ENCODE measurements around the gene WNT11.

The WNT11 gene

GRCh38 chr11:76156971-76157427 is 49.3 kb downstream of the WNT11 start:
- no peak for DNase-seq (ENCODE audit: low read depth in 2 of 2)

- DNase-seq (ENCODE audit: low read depth in 2 of 2), result no peak
These were observed 50.6 kb downstream of the WNT11 start for GRCh38 chr11:76155500-76156227.

- no peak for DNase-seq (ENCODE audit: low read depth in 2 of 2)
These were observed 52.8 kb downstream of the WNT11 start for GRCh38 chr11:76153571-76153923.

GRCh38 chr11:76152741-76153570 is 53.3 kb downstream of the WNT11 start:
- DNase-seq (ENCODE audit: low read depth in 2 of 2), result no peak

- DNase-seq (ENCODE audit: low read depth in 2 of 2), result peak in 1 of 2 experiments; percentile 24
These were observed 54.1 kb downstream of the WNT11 start for GRCh38 chr11:76152086-76152681.

GRCh38 chr11:76151556-76152085 is 54.7 kb downstream of the WNT11 start:
- no peak for DNase-seq (ENCODE audit: low read depth in 2 of 2)

- no peak for DNase-seq (ENCODE audit: low read depth in 2 of 2)
These were observed 56.2 kb downstream of the WNT11 start for GRCh38 chr11:76150141-76150540.

GRCh38 chr11:76149713-76150112 is 56.6 kb downstream of the WNT11 start:
- DNase-seq (ENCODE audit: low read depth in 2 of 2), result no peak

- no peak for DNase-seq (ENCODE audit: low read depth in 2 of 2)
These were observed 57.2 kb downstream of the WNT11 start for GRCh38 chr11:76148941-76149613.

GRCh38 chr11:76148231-76148630 is 58.1 kb downstream of the WNT11 start:
- no peak for DNase-seq (ENCODE audit: low read depth in 2 of 2)

GRCh38 chr11:76147106-76147740 is 59.1 kb downstream of the WNT11 start:
- no peak for DNase-seq (ENCODE audit: low read depth in 2 of 2)

GRCh38 chr11:76143274-76143673 is 63.0 kb downstream of the WNT11 start:
- DNase-seq (ENCODE audit: low read depth in 2 of 2), result no peak

- DNase-seq (ENCODE audit: low read depth in 2 of 2), result no peak
These were observed 64.3 kb downstream of the WNT11 start for GRCh38 chr11:76141901-76142588.

GRCh38 chr11:76140912-76141574 is 65.3 kb downstream of the WNT11 start:
- DNase-seq (ENCODE audit: low read depth in 2 of 2), result no peak

- DNase-seq (ENCODE audit: low read depth in 2 of 2), result no peak
These were observed 67.0 kb downstream of the WNT11 start for GRCh38 chr11:76139314-76139713.

Measured in fibroblast of skin of left biceps (primary cell).